HG03432 (cell line): Measurements from ENCODE around the gene EVI2B.
"Not testable (repeated sequence)": the region's sequence is repeated elsewhere in the genome, so short reads cannot be mapped to it uniquely, and the experiment has no call there.

Source experiments
- ATAC-seq: cut with Tn5 transposase; IDR thresholded peaks from one replicate; pipeline ENCODE4 v1.9.1; 2021; ENCODE audit warnings: mild to moderate bottlenecking, moderate library complexity; ENCODE audit not compliant: unreplicated experiment

EVI2B gene, protein sequence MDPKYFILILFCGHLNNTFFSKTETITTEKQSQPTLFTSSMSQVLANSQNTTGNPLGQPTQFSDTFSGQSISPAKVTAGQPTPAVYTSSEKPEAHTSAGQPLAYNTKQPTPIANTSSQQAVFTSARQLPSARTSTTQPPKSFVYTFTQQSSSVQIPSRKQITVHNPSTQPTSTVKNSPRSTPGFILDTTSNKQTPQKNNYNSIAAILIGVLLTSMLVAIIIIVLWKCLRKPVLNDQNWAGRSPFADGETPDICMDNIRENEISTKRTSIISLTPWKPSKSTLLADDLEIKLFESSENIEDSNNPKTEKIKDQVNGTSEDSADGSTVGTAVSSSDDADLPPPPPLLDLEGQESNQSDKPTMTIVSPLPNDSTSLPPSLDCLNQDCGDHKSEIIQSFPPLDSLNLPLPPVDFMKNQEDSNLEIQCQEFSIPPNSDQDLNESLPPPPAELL

DNA sequence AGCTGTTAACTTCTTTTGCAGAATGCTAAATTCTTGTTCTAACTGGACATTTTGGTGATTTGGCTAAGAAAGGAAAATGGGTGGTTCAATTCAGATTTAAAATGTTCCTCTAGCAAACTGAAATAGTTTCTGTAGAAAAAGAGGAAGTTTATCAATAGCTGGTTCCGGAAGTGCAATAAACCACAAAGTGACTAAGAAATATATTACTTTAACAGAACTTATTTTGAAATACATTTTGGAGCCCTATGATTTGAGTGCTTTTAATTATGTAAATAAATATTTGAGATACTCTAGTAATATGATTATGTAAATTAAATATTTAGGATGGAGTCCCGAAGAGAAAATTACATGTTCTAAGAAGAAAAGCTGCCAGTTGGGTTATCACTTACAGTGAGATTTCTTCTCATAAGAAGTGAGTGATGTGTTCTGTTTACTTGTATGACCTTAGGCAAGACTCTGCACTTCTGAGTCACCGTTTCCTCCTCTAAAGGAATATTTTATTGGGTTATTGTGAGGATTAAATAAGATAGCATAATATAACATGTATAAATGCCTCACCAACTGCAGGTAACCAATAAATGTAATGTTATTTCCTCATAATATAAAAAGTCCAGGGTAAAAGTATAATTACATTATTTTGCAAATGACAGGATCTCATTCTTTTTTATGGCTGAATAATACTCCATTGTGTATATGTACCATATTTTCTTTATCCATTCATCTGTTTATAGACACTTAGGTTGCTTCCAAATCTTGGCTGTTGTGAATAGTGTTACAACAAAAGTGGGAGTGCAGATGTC is at the start of gene EVI2B:
Gene EVI2B (minus strand): TSS at position 73 of the 800 bp plus-strand sequence. CDS start 8,445 bp downstream, outside the sequence.
- ATAC-seq = peak; percentile 36

DNA sequence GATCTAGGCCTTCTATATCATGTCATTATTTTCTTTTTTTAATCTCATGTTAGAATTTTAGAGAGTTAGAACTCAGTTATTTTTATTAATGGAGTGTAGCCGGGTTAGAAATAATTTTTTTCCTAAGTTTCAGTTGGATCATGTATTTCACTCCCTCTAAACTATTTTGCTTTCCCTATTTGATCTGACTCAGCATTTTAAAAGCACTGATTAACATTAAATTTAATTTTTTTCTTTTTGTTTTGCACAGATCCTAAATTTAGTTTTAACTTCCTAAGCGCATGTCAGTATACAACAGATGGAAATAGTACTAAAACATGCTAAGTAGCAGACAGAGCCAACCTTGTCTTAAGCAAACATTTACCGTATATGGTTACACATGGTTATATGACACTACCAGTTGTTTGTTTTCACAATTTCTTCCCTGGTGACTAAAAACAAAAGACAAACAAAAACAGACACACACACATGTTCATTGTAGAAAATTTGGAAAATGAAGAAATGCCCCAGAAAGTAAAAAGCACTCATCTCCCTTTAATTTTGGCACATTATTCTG is 44.1 kb upstream of the EVI2B start:
- ATAC-seq = no peak

DNA sequence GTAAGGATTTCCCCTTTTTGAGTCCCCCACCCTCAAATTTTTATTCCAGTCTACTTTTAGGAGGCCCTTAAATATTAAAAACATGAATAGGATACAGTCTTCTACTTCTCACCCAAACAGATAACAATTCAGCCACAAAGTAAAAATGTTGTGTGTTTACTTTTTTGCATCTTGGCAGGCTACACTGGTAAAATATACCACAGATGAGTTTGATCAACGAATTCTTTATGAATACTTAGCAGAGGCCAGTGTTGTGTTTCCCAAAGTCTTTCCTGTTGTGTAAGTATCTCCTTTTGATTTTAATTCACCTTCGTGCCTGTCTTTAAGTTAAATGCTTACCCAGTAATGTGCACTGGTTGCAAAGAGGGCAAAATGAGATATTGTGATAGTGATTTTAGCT is 43.2 kb upstream of the EVI2B start:
- ATAC-seq = no peak

GRCh38 chr17:31355935-31356334 is 42.1 kb upstream of the EVI2B start:
- no peak for ATAC-seq

DNA sequence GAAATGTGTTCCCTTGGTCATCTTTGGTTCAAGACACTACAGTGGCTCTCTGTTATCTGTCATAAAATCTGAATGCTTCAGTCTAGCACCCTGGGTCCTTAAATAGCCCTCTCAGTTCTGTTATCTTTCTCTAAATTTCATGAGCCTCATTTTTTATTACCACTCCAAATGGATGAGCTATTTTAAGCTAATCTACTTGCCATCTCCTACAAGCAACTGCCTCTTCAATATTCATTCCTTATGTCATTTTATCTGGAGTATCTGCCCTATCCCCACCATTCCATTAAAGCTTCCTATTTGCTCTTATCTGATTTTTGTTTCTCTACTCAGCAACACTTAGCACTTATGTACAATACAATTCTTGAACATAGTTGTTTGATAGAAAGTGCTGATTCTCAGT is 35.6 kb upstream of the EVI2B start:
- ATAC-seq = no peak

- ATAC-seq = not testable (repeated sequence)
These were observed 31.4 kb upstream of the EVI2B start for GRCh38 chr17:31345191-31345747.

DNA sequence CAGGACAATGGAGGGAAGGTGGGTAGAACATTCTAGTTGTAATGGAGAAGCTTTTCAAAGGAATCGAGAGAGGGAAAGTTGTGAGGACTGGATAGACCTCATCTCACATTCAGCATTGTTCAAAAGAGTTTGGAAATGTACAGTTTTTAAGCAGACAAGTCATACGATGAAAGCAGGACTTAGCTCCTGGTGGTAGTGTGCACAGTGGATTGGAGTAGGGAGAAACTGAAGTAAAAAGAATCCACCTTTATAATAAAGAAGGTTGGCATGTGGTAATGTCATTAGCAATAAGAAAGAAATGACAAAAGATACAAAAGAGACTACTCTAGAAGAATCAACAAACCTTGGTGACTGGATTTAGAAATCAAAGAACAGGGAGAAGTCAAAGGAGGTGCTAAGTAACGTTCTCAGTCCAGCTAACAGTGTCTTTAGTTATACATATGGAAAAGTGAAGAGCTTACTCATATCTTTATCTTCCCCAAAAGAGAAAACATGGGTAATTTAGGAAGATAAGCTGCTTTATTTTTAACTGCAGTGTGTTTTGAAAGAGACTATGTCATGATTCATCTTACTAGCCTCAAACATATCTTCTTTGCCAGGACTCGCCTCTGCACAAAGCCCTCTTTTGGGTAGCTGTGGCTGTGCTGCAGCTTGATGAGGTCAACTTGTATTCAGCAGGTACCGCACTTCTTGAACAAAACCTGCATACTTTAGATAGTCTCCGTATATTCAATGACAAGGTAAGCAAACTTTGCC is 26.2 kb upstream of the EVI2B start:
- no peak for ATAC-seq

DNA sequence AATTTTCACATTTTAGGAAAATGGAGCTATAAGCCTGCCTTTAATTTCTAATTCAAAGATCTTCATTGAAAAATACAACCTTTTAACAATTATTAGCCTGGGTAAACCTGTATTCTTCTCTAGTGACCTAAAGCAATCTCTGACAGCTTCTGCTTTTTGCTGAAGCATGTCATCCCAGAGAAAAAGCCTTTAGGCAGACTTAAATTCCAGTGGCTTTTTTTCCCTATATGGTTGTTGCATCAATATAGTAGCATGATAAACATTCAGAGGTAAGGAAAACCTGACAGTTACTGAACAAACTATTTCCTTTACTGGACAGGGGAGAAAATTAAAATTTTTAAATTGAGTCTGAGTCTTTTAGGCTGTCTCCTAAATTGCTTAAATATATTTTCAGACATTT is 15.4 kb upstream of the EVI2B start:
- ATAC-seq = no peak

GRCh38 chr17:31328160-31328535 is 14.3 kb upstream of the EVI2B start:
- no peak for ATAC-seq

DNA sequence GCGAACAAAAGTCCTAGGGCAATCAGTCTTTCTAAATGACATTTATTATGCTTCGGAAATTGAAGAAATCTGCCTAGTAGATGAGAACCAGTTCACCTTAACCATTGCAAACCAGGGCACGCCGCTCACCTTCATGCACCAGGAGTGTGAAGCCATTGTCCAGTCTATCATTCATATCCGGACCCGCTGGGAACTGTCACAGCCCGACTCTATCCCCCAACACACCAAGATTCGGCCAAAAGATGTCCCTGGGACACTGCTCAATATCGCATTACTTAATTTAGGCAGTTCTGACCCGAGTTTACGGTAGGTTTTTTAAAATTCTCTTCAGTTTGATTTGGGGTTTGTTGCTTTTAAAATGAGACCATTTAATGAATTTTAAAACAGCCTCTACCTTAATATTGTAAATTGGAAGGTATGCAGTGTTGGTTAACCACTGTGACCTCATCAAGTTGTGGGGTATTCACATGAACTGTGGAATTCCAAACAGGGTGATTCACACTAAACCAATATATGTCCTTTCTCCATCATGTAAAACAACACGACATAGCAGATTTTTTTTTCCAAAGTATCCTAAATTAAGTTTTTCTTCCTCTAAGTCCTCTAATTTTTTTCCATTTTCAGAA is 13.8 kb upstream of the EVI2B start:
- ATAC-seq = no peak

DNA sequence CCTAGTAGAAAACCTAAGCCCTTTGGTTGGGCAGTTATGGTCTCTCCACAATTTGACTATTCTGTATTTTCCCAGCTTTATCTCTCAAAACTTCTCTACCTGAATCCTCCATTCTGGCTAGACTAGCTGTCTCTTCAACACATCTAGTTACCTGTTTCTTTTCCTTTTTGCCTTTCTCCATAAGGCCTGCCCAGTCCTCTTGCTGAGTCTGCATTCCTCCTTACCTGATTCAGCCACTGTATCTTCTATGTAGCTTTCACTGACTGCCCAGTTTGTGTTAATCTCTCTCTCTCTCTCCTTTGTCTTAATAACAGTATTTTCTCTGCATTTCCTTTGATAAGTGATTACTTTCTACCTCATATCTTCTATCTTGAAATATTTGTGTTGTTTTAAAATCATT is 9.7 kb upstream of the EVI2B start:
- no peak for ATAC-seq

DNA sequence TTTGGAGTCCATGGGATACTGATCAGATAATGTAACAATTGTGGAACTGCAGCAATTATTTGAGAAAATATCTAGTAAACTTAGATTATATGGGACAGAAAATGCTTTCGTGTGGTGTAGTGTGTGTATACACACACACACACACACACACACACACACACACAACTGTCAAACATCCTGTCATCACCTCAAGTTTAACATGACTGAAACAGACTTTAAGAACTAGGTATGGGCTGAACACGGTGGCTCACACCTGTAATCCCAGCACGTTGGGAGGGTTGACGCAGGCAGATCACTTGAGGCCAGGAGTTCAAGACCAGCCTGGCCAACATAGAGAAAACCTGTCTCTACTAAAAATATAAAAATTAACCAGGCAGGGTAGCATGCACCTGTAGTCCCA is 8.1 kb upstream of the EVI2B start:
- ATAC-seq = no peak

DNA sequence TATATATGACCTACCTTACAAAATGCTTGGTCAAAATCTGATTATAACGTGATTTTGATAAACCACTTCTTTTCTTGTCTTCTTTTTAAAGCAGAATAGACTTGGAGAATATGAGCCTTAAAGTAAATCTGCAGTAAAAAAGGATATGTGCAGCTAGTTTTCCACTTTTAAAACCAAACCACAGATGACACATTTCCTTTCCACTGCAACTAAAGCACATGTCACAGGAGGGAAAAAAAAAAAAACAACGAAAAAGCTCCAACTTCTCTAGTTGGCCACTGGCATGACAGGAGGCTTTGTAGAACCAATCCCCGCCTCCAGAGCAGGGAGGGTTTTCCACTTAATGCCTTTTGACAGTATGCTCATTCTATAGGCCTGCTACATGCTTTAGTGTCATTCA is 7.6 kb upstream of the EVI2B start, which contains the start of gene EVI2A:
Gene EVI2A (minus strand): TSS at position 142 of the 400 bp plus-strand sequence. CDS start 2,609 bp downstream, outside the sequence.
- ATAC-seq = no peak

DNA sequence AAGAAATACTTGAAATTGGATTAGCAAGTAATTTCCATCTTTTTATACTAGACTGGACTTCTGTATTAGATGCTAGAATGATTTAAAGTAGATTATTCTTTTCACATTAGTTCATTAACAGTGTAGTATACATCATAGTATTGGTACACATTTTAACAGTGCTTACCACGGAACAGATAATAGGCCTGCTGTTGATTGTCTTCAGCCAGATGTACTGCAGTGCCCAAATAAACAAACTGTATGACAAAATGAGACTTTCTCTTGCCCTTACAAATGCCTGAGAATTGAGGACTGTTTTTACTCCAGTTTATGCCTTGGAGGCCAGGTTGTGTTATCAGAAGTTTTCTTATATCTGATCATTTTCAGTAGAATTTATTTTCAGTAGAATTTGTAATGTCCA is 6.9 kb upstream of the EVI2B start:
- ATAC-seq = no peak

DNA sequence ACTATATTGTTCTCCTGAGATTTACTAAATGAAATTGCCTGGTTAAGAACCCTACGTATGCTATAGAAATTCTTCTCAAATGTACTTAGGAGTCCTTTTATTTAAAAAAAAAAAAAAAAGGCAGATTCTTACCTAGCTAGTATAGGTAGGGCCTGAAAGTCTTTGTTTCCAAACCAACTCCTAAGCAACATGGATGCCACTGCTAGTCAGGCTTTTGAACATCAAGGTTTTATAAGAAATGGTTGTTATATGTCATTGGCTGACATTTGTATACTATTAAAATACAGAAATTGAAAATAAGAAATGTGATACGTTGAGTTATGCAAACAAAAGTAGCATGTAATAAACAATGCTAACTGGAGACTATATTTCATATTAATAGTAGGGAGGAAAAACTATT is 6.4 kb upstream of the EVI2B start:
- no peak for ATAC-seq

DNA sequence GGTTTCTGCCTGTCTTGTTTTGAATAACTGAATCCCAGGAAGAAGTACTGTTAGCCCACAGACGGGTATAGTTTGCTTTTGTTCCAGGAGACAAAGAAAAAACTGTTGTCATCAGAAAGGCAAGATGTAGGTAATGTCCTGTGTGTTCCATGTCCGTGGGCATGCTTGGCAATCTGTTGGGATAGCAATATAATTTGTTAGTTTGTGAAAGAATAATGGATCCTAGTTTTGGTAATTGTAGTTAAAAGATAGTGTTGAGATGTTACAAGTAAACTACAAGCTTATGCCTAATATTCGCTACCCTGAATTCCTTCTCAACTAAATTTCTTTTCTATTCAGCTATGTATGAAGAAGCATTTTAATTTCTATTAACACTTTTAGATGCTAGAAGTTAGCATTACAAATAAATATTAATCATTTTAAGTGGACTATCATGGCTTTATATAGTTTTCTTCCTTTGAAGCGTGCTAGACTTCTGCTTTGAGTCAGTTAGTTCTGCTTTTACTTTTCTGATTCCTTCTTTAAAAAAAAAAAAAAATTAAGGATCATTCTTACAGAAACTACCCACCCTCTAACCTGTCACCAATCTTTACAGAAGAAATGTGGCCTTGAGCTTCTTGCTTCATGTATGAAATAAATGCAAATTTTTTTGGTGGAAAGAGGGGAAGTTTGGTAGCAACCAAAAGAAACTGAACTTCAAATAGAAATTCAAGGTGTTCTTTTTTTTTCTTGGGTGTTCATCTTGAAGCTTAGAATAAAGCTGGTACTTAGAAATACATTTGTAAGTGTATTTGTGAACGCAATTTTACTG is 5.2 kb upstream of the EVI2B start:
- ATAC-seq = no peak

GRCh38 chr17:31318298-31318801 is 4.5 kb upstream of the EVI2B start:
- no peak for ATAC-seq

- ATAC-seq = no peak
These were observed 887 bp upstream of the EVI2B start for GRCh38 chr17:31314782-31315100.

DNA sequence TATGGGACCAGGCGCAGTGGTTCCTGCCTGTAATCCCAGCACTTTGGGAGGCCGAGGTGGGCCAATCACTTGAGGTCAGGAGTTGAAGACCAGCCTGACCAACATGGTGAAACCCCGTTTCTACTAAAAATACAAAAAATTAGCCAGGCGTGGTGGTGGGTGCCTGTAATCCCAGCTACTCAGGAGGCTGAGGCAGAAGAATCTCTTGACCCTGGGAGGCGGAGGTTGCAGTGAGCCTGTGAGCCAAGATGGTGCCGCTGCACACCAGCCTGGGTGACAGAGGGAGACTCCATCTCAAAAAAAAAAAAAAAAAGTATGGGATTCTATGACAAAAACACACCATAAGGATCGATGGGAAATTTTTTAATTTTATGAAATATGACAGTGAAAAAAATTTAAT is 1.6 kb downstream of the EVI2B start:
- not testable (repeated sequence) for ATAC-seq
